Keratinocyte (primary cell): Measurements from ENCODE around the gene MRM3. TPM values are rescaled to one million over a fixed set of nuclear protein-coding genes. Genes with fewer than 3 reads are reported as not detected.
A peak's percentile ranks its signal among the peaks of the same experiment; 100 is the strongest.
"Not testable (repeated sequence)": the region's sequence is repeated elsewhere in the genome, so short reads cannot be mapped to it uniquely, and the experiment has no call there.

Experiments
- DNase-seq: peaks from one replicate; pipeline ENCODE4 v3.0.0-alpha.2; 2011; ENCODE audit warnings: low read depth, missing footprints, low spot score
- FAIRE-seq: peaks from 2 replicates; lab custom pipeline; 2011; peaks lifted over from hg19 to GRCh38; lab: Jason Lieb, UNC
- H2AFZ ChIP-seq: 2 replicates; pipeline ENCODE4 v1.6.0; 2012; ENCODE audit warnings: low read length, control low read depth, inconsistent platforms; ENCODE audit not compliant: control insufficient read depth
- H3K27ac ChIP-seq: 2 replicates; pipeline ENCODE4 v1.5.1; 2011; ENCODE audit warnings: low read length; ENCODE audit not compliant: control insufficient read depth, insufficient read depth
- H3K27me3 ChIP-seq: 3 replicates; pipeline ENCODE4 v1.6.0; 2011; ENCODE audit warnings: low read length; ENCODE audit not compliant: control insufficient read depth, insufficient read depth; ENCODE audit errors: extremely low read depth
- H3K36me3 ChIP-seq, 2 experiments: 2 replicates in 1 of 2; 3 replicates in 1 of 2; pipeline ENCODE4 v1.5.1; 2011; ENCODE audit warnings: low read length in 2 of 2, mild to moderate bottlenecking in 1 of 2; ENCODE audit not compliant: control insufficient read depth in 2 of 2, insufficient read depth in 2 of 2; ENCODE audit errors: extremely low read depth in 1 of 2
- H3K4me1 ChIP-seq: 3 replicates; pipeline ENCODE4 v1.5.1; 2011; ENCODE audit warnings: low read length; ENCODE audit not compliant: control insufficient read depth, insufficient read depth; ENCODE audit errors: extremely low read depth
- H3K4me2 ChIP-seq: 3 replicates; pipeline ENCODE4 v1.6.0; 2011; ENCODE audit warnings: low read depth, low read length; ENCODE audit not compliant: control insufficient read depth, insufficient read depth; ENCODE audit errors: extremely low read depth
- H3K4me3 ChIP-seq, 3 experiments: fragments of 200-600 bp in 1 of 3; sonication (generic) in 1 of 3; 2 replicates in 2 of 3; 3 replicates in 1 of 3; pipeline ENCODE4 v1.5.1; 2011 to 2016; ENCODE audit warnings: low read length in 3 of 3, mild to moderate bottlenecking in 3 of 3, control low read depth in 2 of 3, inconsistent platforms in 1 of 3, low read depth in 1 of 3, mixed read lengths in 1 of 3, mixed run types in 1 of 3, moderate library complexity in 1 of 3; ENCODE audit not compliant: control insufficient read depth in 2 of 3, insufficient read depth in 2 of 3; ENCODE audit errors: extremely low read depth in 1 of 3
- H3K79me2 ChIP-seq: 2 replicates; pipeline ENCODE4 v1.6.0; 2012; ENCODE audit warnings: low read length; ENCODE audit not compliant: control insufficient read depth, insufficient read depth
- H3K9ac ChIP-seq: 3 replicates; pipeline ENCODE4 v1.6.0; 2011; ENCODE audit warnings: low read length; ENCODE audit not compliant: control insufficient read depth, insufficient read depth; ENCODE audit errors: extremely low read depth
- H3K9me1 ChIP-seq: 3 replicates; pipeline ENCODE4 v1.6.0; 2011; ENCODE audit warnings: low read length; ENCODE audit not compliant: control insufficient read depth, insufficient read depth; ENCODE audit errors: extremely low read depth
- H3K9me3 ChIP-seq: 2 replicates; pipeline ENCODE4 v1.5.1; 2012; ENCODE audit warnings: low read depth, low read length; ENCODE audit not compliant: control insufficient read depth
- H4K20me1 ChIP-seq: 3 replicates; pipeline ENCODE4 v1.6.0; 2011; ENCODE audit warnings: low read length; ENCODE audit not compliant: control insufficient read depth, insufficient read depth; ENCODE audit errors: extremely low read depth
- EZH2 ChIP-seq: IDR thresholded peaks from one replicate; pipeline ENCODE4 v1.6.1; 2012; ENCODE audit warnings: inconsistent platforms, mild to moderate bottlenecking, low read length, moderate library complexity
- dilution Hi-C: fragments of 300-500 bp; cut with MboI; formaldehyde crosslinking; loops from one replicate; pipeline ENCODE4 v1.7.0; 2020; ENCODE audit warnings: low sequenced_read_pairs; ENCODE audit not compliant: extremely low pct_ligation_motif_present
- polyA plus RNA-seq, 5 experiments: library from polyadenylated mRNA; depleted of rRNA in 3 of 5; stranded (reverse) in 3 of 5; stranded (forward) in 1 of 5; unstranded in 1 of 5; fragments of >200 nt; gene quantifications; 1 replicate in 1 of 5; 2 replicates in 3 of 5; 3 replicates in 1 of 5; pipeline versions ENCODE4 v1.2.1 to v1.2.3, GENCODE V29; 2011 to 2012; ENCODE audit warnings: missing spikeins in 2 of 5, low read depth in 1 of 5, low replicate concordance in 1 of 5
- TF ChIP-seq, protein P1 (sequence below), 3 experiments: IDR thresholded peaks in 1 of 3; conservative IDR thresholded peaks in 1 of 3; optimal IDR thresholded peaks in 1 of 3; 2 replicates in 2 of 3; 3 replicates in 1 of 3; pipeline versions ENCODE3 to v1.5.1; 2011; ENCODE audit warnings: low read length in 3 of 3, mild to moderate bottlenecking in 3 of 3, moderate library complexity in 2 of 3, control low read depth in 1 of 3, inconsistent platforms in 1 of 3; ENCODE audit not compliant: insufficient read depth in 2 of 3; ENCODE audit errors: extremely low read depth in 1 of 3

MRM3 gene
- polyA plus RNA-seq, 1 donor (not counting 4 experiments of a cell fraction or from before 2014, with no cell fraction given), result 15.5 TPM

- FAIRE-seq (no peak), DNase-seq (no peak)
- H3K4me2 ChIP-seq, result no peak overlapping the region
- no peaks in the 10 kb centered on the region for H3K9me1 ChIP-seq
- no peak overlapping the region for H2AFZ ChIP-seq
- no peak overlapping the region for H3K4me3 ChIP-seq
- no peak overlapping the region for H3K9ac ChIP-seq
- H4K20me1 ChIP-seq, result no peaks in the 10 kb centered on the region
- peaks cover 7% of the 10 kb centered on the region for H3K4me1 ChIP-seq
- no peak overlapping the region for H3K27ac ChIP-seq
- peaks cover 39% of the 10 kb centered on the region for H3K79me2 ChIP-seq
- H3K36me3 ChIP-seq, result peaks cover 22 to 50% of the 10 kb centered on the region in 2 experiments
- dilution Hi-C loops, result loop anchor here (25.0 kb wide), 1 partner anchor 209 kb away; the partner anchor contains the start of genes NXN and TIMM22
- H3K27me3 ChIP-seq, result no peaks in the 10 kb centered on the region
- no peaks in the 10 kb centered on the region for H3K9me3 ChIP-seq
- TF ChIP-seq, protein P1, sequence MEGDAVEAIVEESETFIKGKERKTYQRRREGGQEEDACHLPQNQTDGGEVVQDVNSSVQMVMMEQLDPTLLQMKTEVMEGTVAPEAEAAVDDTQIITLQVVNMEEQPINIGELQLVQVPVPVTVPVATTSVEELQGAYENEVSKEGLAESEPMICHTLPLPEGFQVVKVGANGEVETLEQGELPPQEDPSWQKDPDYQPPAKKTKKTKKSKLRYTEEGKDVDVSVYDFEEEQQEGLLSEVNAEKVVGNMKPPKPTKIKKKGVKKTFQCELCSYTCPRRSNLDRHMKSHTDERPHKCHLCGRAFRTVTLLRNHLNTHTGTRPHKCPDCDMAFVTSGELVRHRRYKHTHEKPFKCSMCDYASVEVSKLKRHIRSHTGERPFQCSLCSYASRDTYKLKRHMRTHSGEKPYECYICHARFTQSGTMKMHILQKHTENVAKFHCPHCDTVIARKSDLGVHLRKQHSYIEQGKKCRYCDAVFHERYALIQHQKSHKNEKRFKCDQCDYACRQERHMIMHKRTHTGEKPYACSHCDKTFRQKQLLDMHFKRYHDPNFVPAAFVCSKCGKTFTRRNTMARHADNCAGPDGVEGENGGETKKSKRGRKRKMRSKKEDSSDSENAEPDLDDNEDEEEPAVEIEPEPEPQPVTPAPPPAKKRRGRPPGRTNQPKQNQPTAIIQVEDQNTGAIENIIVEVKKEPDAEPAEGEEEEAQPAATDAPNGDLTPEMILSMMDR (optimal IDR thresholded peaks at IDR 0.05 in 1 of 3, IDR thresholded peaks at IDR 0.05 in 1 of 3, conservative IDR thresholded peaks at IDR 0.05 in 1 of 3; ENCODE audit: extremely low read depth in 1 of 3, insufficient read depth in 2 of 3, low read length in 3 of 3), result no peak
- no peak for TF ChIP-seq EZH2
These were observed 4.1 kb upstream of the MRM3 start for GRCh38 chr17:778096-778495.

GRCh38 chr17:784143-784542 is 2.0 kb downstream of the MRM3 start:
- peaks cover 33% of the 10 kb centered on the region for H3K4me1 ChIP-seq
- no peak overlapping the region for H3K9ac ChIP-seq
- dilution Hi-C loops, result loop anchor here (25.0 kb wide), 1 partner anchor 203 kb away; the partner anchor contains the start of genes NXN and TIMM22
- no peak for DNase-seq
- no peak for TF ChIP-seq EZH2
- TF ChIP-seq, protein P1 (optimal IDR thresholded peaks at IDR 0.05 in 1 of 3, IDR thresholded peaks at IDR 0.05 in 1 of 3, conservative IDR thresholded peaks at IDR 0.05 in 1 of 3; ENCODE audit: extremely low read depth in 1 of 3, insufficient read depth in 2 of 3, low read length in 3 of 3), result no peak
- no peak overlapping the region for H3K27ac ChIP-seq
- H4K20me1 ChIP-seq, result no peaks in the 10 kb centered on the region
- peak overlapping the region; percentile 76 for H3K4me2 ChIP-seq
- H3K79me2 ChIP-seq, result peaks cover 63% of the 10 kb centered on the region
- no peaks in the 10 kb centered on the region for H3K9me1 ChIP-seq
- H3K4me3 ChIP-seq, result no peak overlapping the region
- H3K9me3 ChIP-seq, result no peaks in the 10 kb centered on the region
- H2AFZ ChIP-seq, result no peak overlapping the region
- H3K27me3 ChIP-seq, result no peaks in the 10 kb centered on the region
- peaks cover 5 to 21% of the 10 kb centered on the region in 2 experiments for H3K36me3 ChIP-seq
- no peak for FAIRE-seq

GRCh38 chr17:785901-786300 is 3.7 kb downstream of the MRM3 start:
- not testable (repeated sequence) for H3K9me3 ChIP-seq, H3K9ac ChIP-seq, H3K27ac ChIP-seq, FAIRE-seq, H3K9me1 ChIP-seq, H3K27me3 ChIP-seq, H2AFZ ChIP-seq, H3K4me2 ChIP-seq, H3K4me3 ChIP-seq, H4K20me1 ChIP-seq, DNase-seq
- Histone ChIP-seq H3K36me3 (peaks cover 5 to 16% of the 10 kb centered on the region in 2 experiments), H3K79me2 (peaks cover 53% of the 10 kb centered on the region), H3K4me1 (peaks cover 43% of the 10 kb centered on the region)
- dilution Hi-C loops, result loop anchor here (25.0 kb wide), 1 partner anchor 201 kb away; the partner anchor contains the start of genes NXN and TIMM22
